HG03095 (cell line): ENCODE measurements around the gene GIGYF1.
"Not testable (repeated sequence)": the region's sequence is repeated elsewhere in the genome, so short reads cannot be mapped to it uniquely, and the experiment has no call there.

Experiments used
- ATAC-seq: cut with Tn5 transposase; IDR thresholded peaks from one replicate; pipeline ENCODE4 v1.9.1; 2021; ENCODE audit warnings: moderate library complexity; ENCODE audit not compliant: unreplicated experiment

Gene GIGYF1

GRCh38 chr7:100694098-100694745, at the start of gene GIGYF1:
Gene GIGYF1 (minus strand): TSS chr7:100694250. CDS start chr7:100688238, 6,012 bp downstream.
- peak; percentile 34 for ATAC-seq

- no peak for ATAC-seq
Measured at GRCh38 chr7:100739934-100740333, 45.9 kb upstream of the GIGYF1 start.

- ATAC-seq = no peak
Measured at GRCh38 chr7:100736671-100737070, 42.6 kb upstream of the GIGYF1 start.

GRCh38 chr7:100735730-100736129, 41.7 kb upstream of the GIGYF1 start:
- no peak for ATAC-seq

GRCh38 chr7:100731937-100732636, 38.0 kb upstream of the GIGYF1 start:
- ATAC-seq = no peak

- no peak for ATAC-seq
Measured at GRCh38 chr7:100730136-100730800, 36.2 kb upstream of the GIGYF1 start.

GRCh38 chr7:100728196-100728595, 34.1 kb upstream of the GIGYF1 start:
- ATAC-seq = no peak

GRCh38 chr7:100726996-100727761, 33.1 kb upstream of the GIGYF1 start:
- ATAC-seq = no peak

GRCh38 chr7:100724364-100724763, 30.3 kb upstream of the GIGYF1 start:
- ATAC-seq = not testable (repeated sequence)

- ATAC-seq = no peak
Measured at GRCh38 chr7:100723732-100724275, 29.8 kb upstream of the GIGYF1 start.

GRCh38 chr7:100722480-100723212, 28.6 kb upstream of the GIGYF1 start:
- no peak for ATAC-seq

GRCh38 chr7:100721505-100721812, 27.4 kb upstream of the GIGYF1 start:
- ATAC-seq = no peak

GRCh38 chr7:100720671-100721504, 26.8 kb upstream of the GIGYF1 start:
- ATAC-seq = no peak

GRCh38 chr7:100720279-100720670, 26.2 kb upstream of the GIGYF1 start, which contains the start of gene EPO:
Gene EPO (plus strand): TSS chr7:100720468. CDS start chr7:100720981, 513 bp downstream.
- no peak for ATAC-seq

GRCh38 chr7:100719523-100720278, 25.7 kb upstream of the GIGYF1 start:
- ATAC-seq = no peak

GRCh38 chr7:100717073-100717472, 23.0 kb upstream of the GIGYF1 start:
- not testable (repeated sequence) for ATAC-seq

GRCh38 chr7:100714725-100715124, 20.7 kb upstream of the GIGYF1 start:
- no peak for ATAC-seq

GRCh38 chr7:100711369-100711768, 17.3 kb upstream of the GIGYF1 start:
- ATAC-seq = no peak

GRCh38 chr7:100710452-100710851, 16.4 kb upstream of the GIGYF1 start:
- ATAC-seq = no peak
